ENCODE results near the gene WNT3.
"Not testable (repeated sequence)": the region's sequence is repeated elsewhere in the genome, so short reads cannot be mapped to it uniquely, and the experiment has no call there.

WNT3 gene

DNA sequence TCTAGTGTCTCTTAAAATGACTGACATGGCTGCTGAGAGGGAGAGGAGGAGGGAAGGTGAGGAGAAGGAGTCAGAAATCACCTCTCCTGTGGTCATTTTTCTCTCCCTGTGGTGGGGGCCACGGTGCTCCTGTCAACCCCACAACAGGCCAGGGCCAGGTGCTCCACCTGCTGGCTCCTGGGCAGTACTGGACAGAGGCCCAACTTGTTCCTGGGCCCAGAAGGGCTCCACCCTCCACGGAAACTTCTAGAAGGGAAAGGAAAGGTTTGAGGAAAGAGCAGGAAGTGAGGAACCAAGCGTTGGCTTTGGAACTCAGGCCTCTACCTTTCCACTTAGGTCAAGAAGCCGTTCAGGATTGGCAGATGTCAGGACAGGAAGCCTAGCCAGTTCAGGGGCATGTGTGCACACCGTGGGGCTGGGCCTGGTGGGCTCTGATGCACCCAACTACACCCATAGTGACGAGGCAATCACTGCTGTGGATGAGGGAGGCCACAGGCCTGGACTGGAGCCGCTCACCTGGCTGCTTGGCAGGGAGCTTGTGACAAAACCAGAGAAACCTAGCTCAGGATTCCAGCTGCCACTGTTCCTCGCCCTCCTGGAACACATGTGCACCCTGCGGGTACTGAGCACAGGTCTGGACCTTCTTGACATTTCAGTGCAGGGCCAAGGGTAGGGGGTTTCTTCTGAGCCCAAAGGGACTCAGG, 36.1 kb downstream of the WNT3 start:
- no peak for DNase-seq

DNA sequence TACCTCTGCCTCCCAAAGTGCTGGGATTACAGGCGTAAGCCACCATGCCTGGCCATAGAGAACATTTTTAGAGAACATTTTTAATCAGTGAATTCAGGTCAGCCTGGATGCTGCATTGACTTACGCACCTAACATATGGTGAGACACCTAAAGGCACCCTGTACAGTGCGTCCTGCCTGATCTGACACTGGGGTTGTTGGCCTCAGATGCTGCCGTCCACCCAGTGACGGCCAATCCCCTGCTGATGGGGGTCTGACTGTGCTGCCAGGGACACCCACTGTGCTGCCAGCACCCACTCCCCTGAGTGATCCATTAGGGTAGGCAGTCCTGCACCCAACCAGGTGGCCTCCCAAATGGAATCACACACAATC, 38.5 kb downstream of the WNT3 start:
- DNase-seq, result no peak

DNA sequence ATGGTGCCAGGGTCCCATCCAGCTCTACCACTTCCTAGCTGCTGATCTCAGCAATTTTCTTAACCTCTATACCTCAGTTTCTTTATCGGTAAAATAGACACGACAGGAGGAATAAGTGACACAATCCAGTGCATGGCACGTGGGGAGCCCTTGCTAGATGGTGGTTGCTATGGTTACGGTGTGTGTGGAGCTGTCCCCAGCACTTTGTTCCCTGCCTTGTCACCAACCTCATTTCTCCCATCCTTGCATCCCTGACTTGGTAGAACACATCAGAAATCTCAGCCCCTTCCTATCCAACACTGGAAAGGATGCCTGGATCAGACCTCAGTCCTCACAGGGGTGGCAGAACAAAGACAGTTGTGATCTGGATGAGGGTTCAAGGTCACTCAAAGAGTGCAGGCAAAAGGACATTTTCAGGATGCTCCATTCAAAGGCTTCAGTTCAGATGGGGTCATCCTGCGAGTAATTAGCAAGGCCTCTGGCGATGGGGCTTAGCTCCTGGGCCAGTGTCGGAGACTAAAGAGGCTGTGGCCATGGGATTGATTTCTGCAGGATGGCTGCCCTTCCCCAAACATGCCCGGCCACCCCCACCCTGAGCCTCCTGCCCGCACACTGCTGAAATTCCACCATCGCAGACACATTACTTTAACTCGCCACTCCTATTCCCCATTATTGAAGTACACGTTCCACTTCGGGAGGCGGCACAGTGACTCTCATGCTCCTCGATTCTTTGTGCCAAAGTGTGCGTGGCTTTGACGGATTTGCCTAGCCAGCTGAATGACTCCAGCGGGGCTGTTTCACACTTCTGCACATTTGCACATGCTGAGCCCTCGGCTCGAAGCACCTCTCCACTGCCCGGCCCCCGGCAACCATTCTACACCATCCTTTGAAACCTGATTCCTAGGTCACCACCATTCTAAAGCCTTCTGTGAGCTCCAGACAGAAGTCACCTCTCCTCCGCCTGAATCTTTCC, 40.3 kb downstream of the WNT3 start:
- DNase-seq, result no peak

DNA sequence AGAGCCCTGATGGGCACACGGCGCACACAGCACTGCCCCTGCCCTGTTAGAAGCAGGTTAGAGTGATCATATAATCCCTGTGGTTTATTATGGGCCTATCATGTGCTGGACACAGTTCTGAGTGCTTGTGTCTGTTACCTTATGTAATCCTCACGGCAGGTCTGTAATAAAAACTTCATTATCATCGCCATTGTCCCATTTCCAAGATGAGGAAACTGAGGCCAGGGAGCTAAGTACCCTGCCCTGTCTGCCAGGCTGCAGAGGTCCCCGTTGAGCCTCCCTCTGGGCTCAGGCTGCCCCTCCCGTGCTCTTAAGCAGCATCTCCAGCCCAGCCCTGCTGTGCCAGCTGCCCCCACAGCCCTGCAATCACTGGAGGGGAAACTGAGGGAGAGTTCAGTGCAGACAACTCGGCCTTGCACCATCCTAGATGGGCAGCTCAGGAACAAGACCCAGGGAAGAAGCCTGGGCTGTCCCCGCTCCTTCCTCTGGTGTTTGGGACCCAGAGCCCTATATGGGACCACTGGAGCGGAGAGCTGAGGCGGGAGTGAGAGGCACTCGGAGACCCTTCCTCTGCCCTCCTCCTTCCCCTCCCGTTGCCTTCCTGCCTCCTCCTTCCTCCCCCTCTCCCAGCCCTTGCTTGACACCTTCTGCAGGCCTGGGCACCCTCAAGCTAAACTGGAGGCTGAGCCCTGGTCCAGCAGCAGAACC, 42.0 kb downstream of the WNT3 start:
- no peak for DNase-seq

DNA sequence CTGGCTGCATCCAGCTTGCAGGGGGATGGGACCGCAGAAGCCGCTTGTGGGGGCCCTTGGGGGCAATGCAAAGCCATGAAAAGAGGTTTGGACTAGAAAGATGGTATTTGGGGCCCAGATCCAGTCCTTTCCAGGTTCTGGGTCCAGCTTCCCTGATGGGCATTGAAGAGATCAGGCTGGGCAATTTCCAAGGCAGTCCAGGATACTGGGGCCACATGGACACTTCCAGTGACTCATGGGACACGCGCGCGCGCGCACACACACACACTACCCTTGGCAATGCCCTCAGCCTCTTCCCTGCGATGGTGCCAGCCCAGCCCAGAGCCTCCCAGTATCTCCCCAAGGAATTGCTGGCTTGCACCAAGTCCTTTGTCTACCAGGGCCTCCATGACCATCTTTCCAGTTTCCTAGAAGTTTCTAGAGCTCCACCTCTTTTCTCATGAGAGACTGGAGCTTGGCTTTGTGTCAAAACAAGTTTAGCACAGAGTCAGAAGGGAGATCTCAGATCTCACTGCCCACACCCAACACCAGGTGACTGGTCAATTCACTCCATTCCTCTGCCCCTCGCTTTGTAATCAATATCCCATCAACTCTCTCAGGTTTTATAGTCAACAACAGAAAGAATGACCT, 44.3 kb downstream of the WNT3 start:
- DNase-seq, result no peak

DNA sequence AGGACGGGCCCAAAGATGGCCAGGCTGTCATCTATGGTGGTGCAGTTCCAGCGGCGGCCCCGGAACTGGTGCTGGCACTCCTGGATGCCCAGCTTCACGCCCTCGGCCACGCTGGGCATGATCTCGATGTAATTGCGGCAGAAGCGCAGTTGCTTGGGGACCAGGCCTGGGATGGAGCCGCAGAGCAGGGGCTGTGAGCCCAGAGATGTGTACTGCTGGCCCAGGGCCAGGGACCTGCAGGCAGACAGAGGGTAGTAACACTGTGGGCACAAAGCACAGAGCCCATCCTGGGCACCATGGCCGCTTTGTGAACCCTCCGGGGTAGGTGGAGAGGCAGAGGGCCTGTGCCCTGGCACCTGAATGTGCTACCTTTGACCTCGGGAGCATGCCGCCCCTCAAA, 44.8 kb downstream of the WNT3 start:
- DNase-seq, result no peak

DNA sequence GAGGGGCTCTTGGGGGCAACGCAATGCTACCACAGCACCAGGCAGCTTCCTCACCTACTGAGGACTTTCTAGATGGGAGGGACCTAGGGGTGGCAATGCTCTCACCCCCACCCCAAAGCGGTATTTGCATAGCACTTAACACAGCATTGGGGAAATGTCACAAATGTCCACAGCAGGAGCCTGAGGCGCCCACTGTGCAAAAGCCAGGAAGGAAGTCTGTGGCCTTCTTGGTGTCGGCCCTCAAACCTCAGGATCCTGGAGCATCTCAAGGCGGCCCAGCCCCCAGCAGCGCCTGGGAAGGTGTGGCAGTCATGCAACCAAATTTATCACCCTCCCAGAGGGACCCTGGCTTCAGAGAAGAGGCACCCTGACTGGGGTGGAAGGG, 45.3 kb downstream of the WNT3 start:
- DNase-seq, result no peak

DNA sequence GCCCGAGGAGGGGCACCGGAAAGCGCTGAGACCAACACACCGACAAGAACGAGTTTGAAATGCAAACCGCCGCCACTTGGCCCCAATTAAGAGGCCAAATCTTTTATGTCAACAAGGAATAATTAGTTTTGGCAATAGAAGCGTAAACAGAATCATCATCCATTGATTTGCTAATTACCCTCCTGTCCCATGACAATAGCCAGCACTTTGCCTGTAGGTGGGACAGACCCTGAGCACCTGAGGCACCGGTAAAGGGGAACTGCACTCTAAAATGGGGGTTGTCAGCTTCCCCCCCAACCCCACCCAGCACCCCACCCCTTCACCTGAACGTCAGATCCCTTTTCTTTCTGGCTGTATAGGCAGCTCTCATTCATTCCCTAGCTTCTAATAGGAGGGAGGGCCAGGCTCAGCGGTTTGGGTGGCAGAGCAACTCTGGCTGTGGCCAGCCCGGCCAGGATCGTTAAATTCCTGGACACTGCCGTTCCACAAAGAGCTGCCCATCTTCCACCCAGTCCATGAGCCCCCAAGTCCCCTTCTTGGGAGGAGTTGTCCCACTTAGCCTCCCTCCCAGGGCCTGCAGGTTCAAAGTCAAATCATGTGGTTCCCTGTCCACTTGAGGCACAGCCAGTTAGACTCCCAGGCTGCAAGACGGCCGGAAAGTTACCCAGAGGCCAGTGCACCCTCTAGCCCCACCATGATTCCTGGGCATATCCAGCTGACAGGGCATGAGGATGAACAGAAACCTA, 45.8 kb downstream of the WNT3 start:
- DNase-seq, result no peak

DNA sequence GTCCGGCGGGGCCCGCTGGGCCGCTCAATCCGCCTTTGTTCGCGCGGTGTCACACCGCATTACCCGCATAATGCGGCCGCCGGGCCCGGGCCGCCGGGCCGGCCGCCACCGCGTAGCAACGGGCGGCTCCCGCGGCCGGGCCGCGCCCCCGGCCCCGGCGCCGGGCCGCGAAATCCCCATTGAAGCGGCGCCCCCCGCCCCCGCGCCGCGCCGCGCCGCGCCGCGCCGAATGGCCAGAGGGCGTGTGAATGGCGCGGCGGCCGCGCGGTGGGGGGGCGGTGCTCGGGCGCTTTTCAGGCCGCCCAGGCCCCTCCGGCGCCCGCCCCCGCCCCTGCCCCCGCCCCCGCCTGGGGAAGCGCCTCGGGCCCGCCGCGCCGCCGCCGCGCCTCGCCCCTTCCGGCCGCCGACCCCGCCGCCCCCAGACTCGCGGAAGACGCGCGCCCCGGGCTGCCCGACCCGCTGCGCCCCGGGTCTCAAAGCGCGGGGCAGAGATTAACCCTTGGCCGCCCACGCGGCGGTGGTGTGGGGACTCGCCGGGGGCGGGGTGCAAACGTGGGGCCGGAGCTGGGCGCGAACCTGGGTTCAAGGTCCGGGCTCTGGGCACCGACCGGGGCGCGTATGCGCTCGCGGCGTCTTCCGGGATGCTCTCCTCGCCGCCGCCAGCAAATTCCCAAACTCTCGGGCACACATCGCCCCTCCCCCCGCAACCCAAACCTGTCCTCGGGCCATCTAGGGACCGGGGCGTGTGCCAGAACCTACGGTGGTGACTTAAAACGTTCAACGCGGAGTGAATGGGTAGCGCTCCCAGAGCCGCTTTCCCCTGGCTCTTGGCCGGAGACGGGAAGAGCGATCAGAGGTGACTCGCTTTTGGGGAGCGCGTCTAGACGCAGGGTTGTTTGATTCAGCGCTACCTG, 46.7 kb downstream of the WNT3 start:
- DNase-seq, result no peak

DNA sequence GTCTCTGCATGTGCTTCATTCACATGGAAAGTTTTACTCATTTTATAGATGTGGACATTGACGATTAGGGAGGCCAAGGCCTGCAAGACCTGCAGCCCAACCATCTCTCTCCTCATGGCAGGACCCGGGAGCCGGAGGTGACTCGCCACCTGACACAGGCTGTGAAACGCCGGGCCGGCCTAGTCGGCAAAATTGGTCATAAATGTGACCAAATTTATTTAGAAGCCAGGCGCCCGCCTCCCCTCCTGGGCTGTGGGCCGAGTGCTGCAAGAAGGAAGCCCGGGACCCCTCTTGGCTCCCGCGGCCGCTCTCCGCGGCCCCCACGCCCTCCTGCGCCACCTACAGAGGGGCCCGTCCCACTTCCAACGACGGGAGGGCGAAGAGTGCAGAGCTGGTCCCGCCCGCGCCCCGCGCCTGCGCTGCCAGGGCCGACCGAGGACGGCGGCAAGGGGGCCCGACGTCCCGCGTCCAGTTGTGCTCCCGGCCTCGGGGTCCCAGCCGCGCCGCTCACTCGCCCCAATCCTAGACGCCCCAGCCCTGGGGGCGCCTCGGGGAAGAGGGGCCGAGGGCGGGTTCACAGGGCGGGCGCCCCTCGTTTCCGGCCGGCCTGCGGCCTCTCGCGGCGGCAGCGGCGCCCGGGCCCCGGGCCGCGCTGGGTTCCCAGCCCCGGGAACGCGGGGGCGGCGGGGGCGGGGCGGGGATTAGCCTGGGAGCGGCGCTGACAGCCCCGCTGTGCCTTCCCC, 47.5 kb downstream of the WNT3 start:
- no peak for DNase-seq

DNA sequence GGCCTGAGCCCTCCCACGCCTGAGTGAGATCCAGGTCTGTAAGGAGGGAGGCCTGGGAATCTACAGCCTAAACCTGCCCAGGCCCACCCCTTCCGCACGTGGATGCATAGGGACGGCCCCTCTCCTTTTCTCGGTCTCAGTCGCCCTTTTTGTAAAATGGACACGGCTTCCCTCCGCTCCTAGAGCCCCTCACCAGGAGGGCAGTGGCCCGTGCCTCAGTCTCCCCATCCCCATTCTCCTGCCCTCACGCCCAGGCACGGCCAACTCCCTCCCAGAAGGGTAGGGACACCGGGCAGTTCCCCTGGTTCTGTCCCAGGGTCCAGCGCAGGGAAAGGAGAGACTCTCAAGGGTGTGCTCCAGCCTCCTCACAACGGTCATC, 48.1 kb downstream of the WNT3 start:
- no peak for DNase-seq

DNA sequence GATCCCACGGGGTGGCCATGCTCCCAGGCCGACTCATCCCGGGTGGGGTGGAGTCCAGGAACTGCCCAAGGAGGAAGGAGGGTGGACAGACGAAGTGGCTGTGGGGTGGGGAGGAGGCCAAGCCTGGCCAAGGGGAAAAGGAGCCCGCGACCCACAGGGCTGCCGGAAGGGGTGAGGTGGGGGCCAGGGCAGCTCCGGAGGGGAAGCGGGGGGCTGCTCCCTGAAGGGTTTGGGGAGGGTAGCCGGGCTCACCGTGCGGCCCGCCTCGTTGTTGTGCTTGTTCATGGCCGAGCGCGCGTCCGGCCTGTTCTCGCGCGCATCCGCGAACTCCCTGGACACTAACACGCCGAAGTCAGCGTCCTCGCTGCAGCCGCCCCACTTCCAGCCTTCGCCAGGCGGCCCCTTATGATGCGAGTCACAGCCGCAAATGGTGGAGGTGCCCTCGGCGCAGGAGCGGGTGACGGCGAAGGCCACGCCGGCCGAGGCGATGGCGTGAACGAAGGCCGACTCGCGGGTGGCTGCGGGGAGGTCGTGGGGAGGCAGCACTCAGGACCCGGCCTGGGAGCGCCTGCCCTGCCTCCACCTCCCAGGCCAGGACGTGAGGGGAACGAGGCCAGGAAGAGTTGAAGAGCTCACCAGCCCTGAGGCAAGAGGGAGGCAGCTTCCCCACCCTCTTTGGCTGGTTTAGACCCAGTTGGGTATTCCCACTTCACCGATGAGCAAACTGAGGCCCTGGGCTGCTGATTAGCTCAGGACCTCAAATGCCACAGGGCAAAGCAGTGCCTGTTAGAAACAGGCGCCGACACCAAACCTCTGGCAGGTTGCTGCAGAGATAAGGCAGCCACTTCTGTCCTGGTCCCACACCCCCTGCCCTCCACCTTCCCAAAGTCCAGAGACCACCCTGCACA, 48.7 kb downstream of the WNT3 start:
- no peak for DNase-seq

DNA sequence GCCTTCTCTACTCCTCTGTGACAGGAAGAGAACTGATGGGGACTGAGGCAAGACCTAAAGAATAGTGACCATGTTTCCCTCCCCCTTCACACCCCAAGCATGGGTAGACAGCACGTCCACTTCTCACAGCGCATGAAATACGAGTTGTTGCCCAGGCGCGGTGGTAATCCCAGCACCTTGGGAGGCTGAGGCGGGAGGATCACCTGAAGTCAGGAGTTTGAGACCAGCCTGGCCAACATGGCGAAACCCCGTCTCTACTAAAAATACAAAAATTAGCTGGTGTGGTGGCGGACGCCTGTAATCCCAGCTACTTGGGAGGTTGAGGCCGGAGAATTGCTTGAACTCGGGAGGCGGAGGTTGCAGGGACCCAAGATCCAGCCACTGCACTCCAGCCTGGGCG, 49.6 kb downstream of the WNT3 start:
- not testable (repeated sequence) for DNase-seq

DNA sequence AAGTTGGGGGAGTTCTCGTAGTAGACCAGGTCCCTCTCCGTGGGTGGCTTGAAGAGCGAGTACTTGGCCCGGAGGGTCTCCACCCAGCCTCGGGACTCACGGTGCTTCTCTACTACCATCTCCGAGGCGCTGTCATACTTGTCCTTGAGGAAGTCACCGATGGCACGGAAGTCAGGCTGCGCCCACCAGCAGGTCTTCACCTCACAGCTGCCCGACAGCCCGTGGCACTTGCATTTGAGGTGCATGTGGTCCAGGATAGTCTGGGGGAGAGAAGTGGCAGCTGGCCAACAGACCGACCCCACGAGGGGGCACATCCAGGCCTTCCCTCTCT, 50.0 kb downstream of the WNT3 start:
- no peak for DNase-seq

DNA sequence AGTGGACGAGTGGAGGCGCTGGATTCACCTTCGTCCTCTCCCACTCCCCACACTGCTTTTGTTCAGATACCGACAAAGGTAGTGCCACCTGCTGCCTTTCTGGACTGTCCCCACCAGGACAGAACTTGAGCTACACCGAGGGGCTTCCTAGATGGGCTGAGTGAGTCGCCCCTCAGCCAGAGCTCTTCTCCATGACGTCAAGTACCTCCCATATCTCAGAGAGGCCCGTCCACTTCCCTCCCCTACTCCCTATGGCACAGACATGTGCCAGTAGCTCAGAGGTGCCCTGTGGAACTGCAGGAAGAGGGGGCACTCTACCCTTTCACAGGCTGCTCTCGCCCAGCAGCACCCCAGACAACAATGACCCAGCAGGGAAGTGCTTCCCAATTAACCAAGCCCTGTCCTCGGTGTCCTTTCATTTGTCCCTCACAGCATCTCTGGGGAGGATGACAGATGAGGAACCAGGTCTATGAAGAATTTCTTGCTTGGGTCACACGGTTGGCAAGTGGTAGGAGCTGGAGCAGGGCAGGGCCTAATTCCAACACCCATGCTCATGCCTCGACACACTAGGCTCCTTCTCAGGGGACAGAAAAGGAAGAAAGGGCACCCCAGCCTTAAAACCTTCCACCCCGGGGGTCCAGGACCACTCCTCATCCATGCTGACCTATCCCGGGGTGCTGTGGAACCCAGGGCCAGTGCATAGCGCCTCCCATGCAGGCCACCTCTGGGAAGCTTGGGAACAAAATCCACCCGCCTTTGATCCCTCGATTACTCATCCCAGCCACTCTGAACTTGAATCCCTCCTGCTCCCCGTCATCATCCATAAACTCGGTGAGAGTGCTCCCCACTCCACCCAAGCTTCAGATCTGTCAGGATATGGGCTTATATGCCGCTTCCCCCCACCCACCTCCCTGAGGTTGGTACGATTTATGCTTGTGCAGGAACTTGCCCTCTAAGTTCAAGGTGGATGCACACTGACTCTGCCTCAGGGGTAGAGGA, 51.7 kb downstream of the WNT3 start:
- DNase-seq, result no peak

DNA sequence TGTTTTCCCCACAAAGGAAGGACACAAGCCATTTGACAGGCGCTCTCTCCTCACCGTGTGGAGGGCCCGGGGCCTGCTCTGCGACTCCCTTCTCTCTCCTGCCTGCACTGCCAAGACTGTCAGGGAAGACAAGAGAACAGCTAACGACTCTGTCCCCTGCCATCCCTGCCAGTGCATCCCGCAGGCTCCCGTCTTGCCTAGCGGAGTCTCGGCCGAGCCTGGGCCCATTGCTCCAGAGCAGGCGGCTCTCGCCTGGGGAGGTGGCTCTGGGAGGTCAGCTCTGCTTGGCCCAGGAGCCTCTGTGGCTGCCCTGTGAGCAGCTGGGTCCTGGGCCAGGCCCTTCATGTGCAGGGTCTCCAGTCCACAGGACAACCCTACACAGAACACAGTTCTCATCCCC, 53.0 kb downstream of the WNT3 start:
- no peak for DNase-seq

DNA sequence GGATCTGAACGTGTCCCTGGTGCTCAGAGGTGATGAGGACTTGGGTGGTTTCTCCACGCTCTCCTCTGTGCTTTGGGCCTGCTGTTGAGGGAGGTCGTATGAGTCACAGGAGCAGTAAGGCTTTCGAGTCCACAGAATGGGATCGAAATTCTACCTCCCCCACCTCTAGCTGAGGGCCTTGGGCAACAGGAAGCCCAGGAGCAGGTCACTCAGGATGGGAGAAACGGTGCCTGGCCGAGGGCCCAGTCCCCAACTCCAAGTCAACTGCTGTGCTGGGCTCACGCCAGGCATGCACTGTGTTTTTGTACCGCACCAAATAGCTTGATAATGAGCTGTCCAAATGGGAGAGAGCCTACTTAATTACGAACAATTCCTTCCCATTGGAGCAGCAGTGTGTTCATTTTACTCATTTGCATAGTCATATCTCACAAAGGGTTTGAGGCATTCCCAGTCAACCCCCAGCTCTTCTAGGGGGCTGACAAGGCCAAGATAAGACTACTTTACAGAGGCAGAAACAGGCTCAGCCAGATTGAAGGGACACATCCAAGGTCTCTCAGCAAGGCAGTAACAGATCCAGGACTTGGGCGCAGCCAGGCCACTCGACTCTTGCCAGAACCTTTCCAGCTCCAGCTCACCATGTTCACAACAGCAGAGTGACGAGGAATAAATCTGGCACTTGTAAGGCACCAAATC, 53.6 kb downstream of the WNT3 start:
- no peak for DNase-seq
